ES-I3 (cell line): Measurements from ENCODE around the gene RABGAP1L.
"Not testable (repeated sequence)": the region's sequence is repeated elsewhere in the genome, so short reads cannot be mapped to it uniquely, and the experiment has no call there.

ENCODE experiments used
- H3K36me3 ChIP-seq: 2 replicates; pipeline ENCODE4 v1.6.1; 2013; ENCODE audit warnings: mild to moderate bottlenecking, low read length, control low read depth, moderate library complexity; ENCODE audit not compliant: insufficient read depth
- H3K4me1 ChIP-seq: 2 replicates; pipeline ENCODE4 v1.6.1; 2013; ENCODE audit warnings: mild to moderate bottlenecking, control low read depth, low read length; ENCODE audit not compliant: insufficient read depth
- H3K9ac ChIP-seq: 2 replicates; pipeline ENCODE4 v1.6.1; 2013; ENCODE audit warnings: low read depth, mild to moderate bottlenecking, low read length, moderate library complexity
- H3K9me3 ChIP-seq: 2 replicates; pipeline ENCODE4 v1.6.1; 2013; ENCODE audit warnings: mild to moderate bottlenecking, low read length, moderate library complexity; ENCODE audit not compliant: control insufficient read depth, insufficient read depth

Gene RABGAP1L

GRCh38 chr1:175023922-175024242, 864.6 kb downstream of the RABGAP1L start:
- not testable (repeated sequence) for H3K9me3 ChIP-seq, H3K4me1 ChIP-seq, H3K36me3 ChIP-seq
- H3K9ac ChIP-seq, result peak overlapping the region; percentile 99

GRCh38 chr1:175024773-175025172, 865.5 kb downstream of the RABGAP1L start:
- Histone ChIP-seq H3K9ac (no peak overlapping the region), H3K4me1 (no peaks in the 10 kb centered on the region), H3K36me3 (no peaks in the 10 kb centered on the region), H3K9me3 (no peaks in the 10 kb centered on the region)

- Histone ChIP-seq H3K9me3 (no peaks in the 10 kb centered on the region), H3K9ac (no peak overlapping the region), H3K36me3 (no peaks in the 10 kb centered on the region), H3K4me1 (peaks cover 11% of the 10 kb centered on the region)
Observed at GRCh38 chr1:175033953-175034352, 874.6 kb downstream of the RABGAP1L start.

- H3K4me1 ChIP-seq, result peaks cover 11% of the 10 kb centered on the region
- no peak overlapping the region for H3K9ac ChIP-seq
Observed at GRCh38 chr1:175034775-175035174, 875.5 kb downstream of the RABGAP1L start.

GRCh38 chr1:175035865-175036264, 876.5 kb downstream of the RABGAP1L start:
- H3K36me3 ChIP-seq, result no peaks in the 10 kb centered on the region

More at GRCh38 chr1:175034775-175035174, 875.5 kb downstream of the RABGAP1L start:
- no peaks in the 10 kb centered on the region for H3K36me3 ChIP-seq
- no peaks in the 10 kb centered on the region for H3K9me3 ChIP-seq

GRCh38 chr1:175036476-175036875, 877.2 kb downstream of the RABGAP1L start:
- no peaks in the 10 kb centered on the region for H3K9me3 ChIP-seq
- H3K4me1 ChIP-seq, result peaks cover 11% of the 10 kb centered on the region
- H3K9ac ChIP-seq, result no peak overlapping the region

More at GRCh38 chr1:175035865-175036264, 876.5 kb downstream of the RABGAP1L start:
- Histone ChIP-seq H3K9me3 (no peaks in the 10 kb centered on the region), H3K4me1 (peaks cover 11% of the 10 kb centered on the region), H3K9ac (no peak overlapping the region)

GRCh38 chr1:175037416-175037815, 878.1 kb downstream of the RABGAP1L start:
- peaks cover 11% of the 10 kb centered on the region for H3K4me1 ChIP-seq
- no peaks in the 10 kb centered on the region for H3K9me3 ChIP-seq
- H3K9ac ChIP-seq, result no peak overlapping the region
- H3K36me3 ChIP-seq, result no peaks in the 10 kb centered on the region

More at GRCh38 chr1:175036476-175036875, 877.2 kb downstream of the RABGAP1L start:
- H3K36me3 ChIP-seq, result no peaks in the 10 kb centered on the region

- Histone ChIP-seq H3K9me3 (no peaks in the 10 kb centered on the region), H3K36me3 (no peaks in the 10 kb centered on the region), H3K4me1 (peaks cover 11% of the 10 kb centered on the region), H3K9ac (no peak overlapping the region)
Observed at GRCh38 chr1:175040324-175040879, 881.1 kb downstream of the RABGAP1L start.

- H3K4me1 ChIP-seq, result no peaks in the 10 kb centered on the region
- no peaks in the 10 kb centered on the region for H3K9me3 ChIP-seq
- no peak overlapping the region for H3K9ac ChIP-seq
- no peaks in the 10 kb centered on the region for H3K36me3 ChIP-seq
Observed at GRCh38 chr1:175042650-175043049, 883.3 kb downstream of the RABGAP1L start.

GRCh38 chr1:175043824-175044223, 884.5 kb downstream of the RABGAP1L start:
- Histone ChIP-seq H3K9ac (no peak overlapping the region), H3K9me3 (no peaks in the 10 kb centered on the region), H3K36me3 (no peaks in the 10 kb centered on the region), H3K4me1 (no peaks in the 10 kb centered on the region)

GRCh38 chr1:175044591-175044990, 885.3 kb downstream of the RABGAP1L start:
- not testable (repeated sequence) for H3K9me3 ChIP-seq, H3K9ac ChIP-seq, H3K36me3 ChIP-seq, H3K4me1 ChIP-seq
